T-helper 17 cell (primary cell): ENCODE measurements around the gene KRT8. TPM values are rescaled to one million over a fixed set of nuclear protein-coding genes. Genes with fewer than 3 reads are reported as not detected.
"Not testable (repeated sequence)": the region's sequence is repeated elsewhere in the genome, so short reads cannot be mapped to it uniquely, and the experiment has no call there.

ENCODE experiments used
- ATAC-seq: fragments of 150-1000 bp; cut with Tn5 transposase; 2 replicates; pipeline ENCODE4 v1.10.0; 2021; ENCODE audit warnings: mild to moderate bottlenecking, moderate library complexity
- DNase-seq, 3 donors: peaks; one replicate each; pipeline versions ENCODE4 v3.0.0 to v3.0.0-alpha.2; 2020 to 2021
- H3K9me3 ChIP-seq: one replicate; pipeline ENCODE4 v1.7.0; 2013; ENCODE audit warnings: low read length, mild to moderate bottlenecking; ENCODE audit not compliant: control insufficient read depth, poor library complexity, severe bottlenecking
- H3K27ac Mint-ChIP-seq: one replicate; pipeline ENCODE4 v1.8.0; 2022; ENCODE audit warnings: mild to moderate bottlenecking, moderate library complexity, mixed read lengths
- H3K27me3 Mint-ChIP-seq: one replicate; pipeline ENCODE4 v1.8.0; 2022; ENCODE audit warnings: mixed read lengths
- H3K36me3 Mint-ChIP-seq: one replicate; pipeline ENCODE4 v1.8.0; 2022; ENCODE audit warnings: low read depth, mixed read lengths
- H3K4me1 Mint-ChIP-seq: one replicate; pipeline ENCODE4 v1.8.0; 2022; ENCODE audit warnings: mild to moderate bottlenecking, mixed read lengths
- H3K4me3 Mint-ChIP-seq: one replicate; pipeline ENCODE4 v1.8.0; 2022; ENCODE audit warnings: mild to moderate bottlenecking, moderate library complexity, mixed read lengths
- total RNA-seq, 4 donors: library from RNA in 2 of 4; stranded (reverse) in 2 of 4; gene quantifications; one replicate each; pipeline ENCODE4 v1.2.3 and lab custom pipeline; 2022 to 2026

KRT8 gene
- total RNA-seq, 2 donors from 2014 or later, result 0.67 to 3.2 TPM

GRCh38 chr12:52880499-52880898 lies 24.4 kb downstream of the KRT8 start:
- not testable (repeated sequence) for H3K36me3 Mint-ChIP-seq, DNase-seq, ATAC-seq, H3K9me3 ChIP-seq
- peaks cover 15% of the 10 kb centered on the region for H3K4me1 Mint-ChIP-seq
- H3K27ac Mint-ChIP-seq, result peak overlapping the region; percentile 60
- H3K4me3 Mint-ChIP-seq, result peak overlapping the region; percentile 80
- H3K27me3 Mint-ChIP-seq, result peaks cover 27% of the 10 kb centered on the region

GRCh38 chr12:52879394-52880351 lies 25.2 kb downstream of the KRT8 start:
- peaks cover 27% of the 10 kb centered on the region for H3K27me3 Mint-ChIP-seq
- peak; percentile 41 to 63 (median 55) for DNase-seq
- peak; percentile 97 for ATAC-seq
- H3K9me3 ChIP-seq, result no peaks in the 10 kb centered on the region
- H3K4me1 Mint-ChIP-seq, result peaks cover 17% of the 10 kb centered on the region
- peak overlapping the region; percentile 80 for H3K4me3 Mint-ChIP-seq
- H3K36me3 Mint-ChIP-seq, result no peaks in the 10 kb centered on the region
- no peak overlapping the region for H3K27ac Mint-ChIP-seq

- Mint-ChIP-seq H3K27me3 (peaks cover 27% of the 10 kb centered on the region), H3K4me3 (peak overlapping the region; percentile 50), H3K4me1 (peaks cover 22% of the 10 kb centered on the region), H3K27ac (peak overlapping the region; percentile 37), H3K36me3 (no peaks in the 10 kb centered on the region)
- ATAC-seq, result no peak
- DNase-seq, result no peak
- no peaks in the 10 kb centered on the region for H3K9me3 ChIP-seq
Measured at GRCh38 chr12:52878507-52879393, 26.1 kb downstream of the KRT8 start.

GRCh38 chr12:52877242-52877641 lies 27.6 kb downstream of the KRT8 start:
- no peaks in the 10 kb centered on the region for H3K9me3 ChIP-seq
- Mint-ChIP-seq H3K27ac (no peak overlapping the region), H3K36me3 (no peaks in the 10 kb centered on the region), H3K4me1 (peaks cover 29% of the 10 kb centered on the region), H3K4me3 (no peak overlapping the region), H3K27me3 (peaks cover 33% of the 10 kb centered on the region)
- DNase-seq (no peak), ATAC-seq (no peak)

GRCh38 chr12:52876372-52876771 lies 28.5 kb downstream of the KRT8 start:
- Mint-ChIP-seq H3K27ac (no peak overlapping the region), H3K4me1 (peaks cover 29% of the 10 kb centered on the region)
- ATAC-seq, result no peak

GRCh38 chr12:52874573-52875435 lies 30.1 kb downstream of the KRT8 start:
- H3K4me1 Mint-ChIP-seq, result peaks cover 26% of the 10 kb centered on the region
- ATAC-seq (no peak), DNase-seq (no peak)
- H3K9me3 ChIP-seq, result no peaks in the 10 kb centered on the region
- peak overlapping the region; percentile 85 for H3K4me3 Mint-ChIP-seq
- peak overlapping the region; percentile 85 for H3K27ac Mint-ChIP-seq
- H3K36me3 Mint-ChIP-seq, result no peaks in the 10 kb centered on the region
- H3K27me3 Mint-ChIP-seq, result peaks cover 23% of the 10 kb centered on the region

More at GRCh38 chr12:52876372-52876771, 28.5 kb downstream of the KRT8 start:
- no peaks in the 10 kb centered on the region for H3K36me3 Mint-ChIP-seq
- no peak for DNase-seq
- H3K9me3 ChIP-seq, result no peaks in the 10 kb centered on the region
- H3K4me3 Mint-ChIP-seq, result no peak overlapping the region
- H3K27me3 Mint-ChIP-seq, result peaks cover 32% of the 10 kb centered on the region

- Mint-ChIP-seq H3K27me3 (peaks cover 23% of the 10 kb centered on the region), H3K36me3 (no peaks in the 10 kb centered on the region)
- ATAC-seq, result peak; percentile 71
Measured at GRCh38 chr12:52873832-52874572, 30.9 kb downstream of the KRT8 start.

GRCh38 chr12:52873513-52873831 lies 31.4 kb downstream of the KRT8 start:
- ATAC-seq (no peak), DNase-seq (no peak)
- peaks cover 20% of the 10 kb centered on the region for H3K27me3 Mint-ChIP-seq
- H3K27ac Mint-ChIP-seq, result peak overlapping the region; percentile 85
- no peaks in the 10 kb centered on the region for H3K36me3 Mint-ChIP-seq
- peak overlapping the region; percentile 85 for H3K4me3 Mint-ChIP-seq
- H3K4me1 Mint-ChIP-seq, result peaks cover 22% of the 10 kb centered on the region
- H3K9me3 ChIP-seq, result no peaks in the 10 kb centered on the region

More at GRCh38 chr12:52873832-52874572, 30.9 kb downstream of the KRT8 start:
- H3K9me3 ChIP-seq, result no peaks in the 10 kb centered on the region
- H3K4me1 Mint-ChIP-seq, result peaks cover 24% of the 10 kb centered on the region
- peak in 2 of 3 donors; percentile 25 to 56 for DNase-seq
- H3K27ac Mint-ChIP-seq, result peak overlapping the region; percentile 85
- peak overlapping the region; percentile 85 for H3K4me3 Mint-ChIP-seq

GRCh38 chr12:52872644-52873389 lies 32.1 kb downstream of the KRT8 start:
- H3K27ac Mint-ChIP-seq, result peak overlapping the region; percentile 85
- H3K4me1 Mint-ChIP-seq, result peaks cover 22% of the 10 kb centered on the region
- H3K9me3 ChIP-seq, result no peaks in the 10 kb centered on the region
- DNase-seq, result no peak
- ATAC-seq, result no peak
- peaks cover 18% of the 10 kb centered on the region for H3K27me3 Mint-ChIP-seq
- H3K36me3 Mint-ChIP-seq, result no peaks in the 10 kb centered on the region
- H3K4me3 Mint-ChIP-seq, result peak overlapping the region; percentile 85

- Mint-ChIP-seq H3K27ac (no peak overlapping the region), H3K27me3 (peaks cover 11% of the 10 kb centered on the region), H3K36me3 (no peaks in the 10 kb centered on the region), H3K4me3 (no peak overlapping the region), H3K4me1 (peaks cover 30% of the 10 kb centered on the region)
- DNase-seq (no peak), ATAC-seq (no peak)
- no peaks in the 10 kb centered on the region for H3K9me3 ChIP-seq
Measured at GRCh38 chr12:52871291-52872039, 33.4 kb downstream of the KRT8 start.
